Fibroblast of villous mesenchyme (primary cell): ENCODE data around the gene RUFY4. TPM values are rescaled to one million over a fixed set of nuclear protein-coding genes. Genes with fewer than 3 reads are reported as not detected.
A peak's percentile ranks its signal among the peaks of the same experiment; 100 is the strongest.

ENCODE experiments used
- DNase-seq: peaks from one replicate; pipeline ENCODE4 v3.0.0-alpha.2; 2010; ENCODE audit warnings: low read depth
- H3K4me3 ChIP-seq: 2 replicates; pipeline ENCODE4 v1.5.1; 2011; ENCODE audit warnings: low read depth, mild to moderate bottlenecking, low read length
- CTCF ChIP-seq: IDR thresholded peaks from 2 replicates; pipeline ENCODE4 v1.5.1; 2012; ENCODE audit warnings: low read depth, mild to moderate bottlenecking, low read length; ENCODE audit not compliant: insufficient read depth
- total RNA-seq: library from RNA; depleted of rRNA; stranded (reverse); fragments of >200 nt; gene quantifications from 2 replicates; pipeline ENCODE4 v1.2.3, GENCODE V29; 2012

Gene RUFY4
- total RNA-seq, 1 donor = not detected

- DNase-seq = no peak
- no peak for TF ChIP-seq CTCF
- H3K4me3 ChIP-seq = no peak overlapping the region
Measured at GRCh38 chr2:218075975-218076811, 7.1 kb downstream of the RUFY4 start.

GRCh38 chr2:218077464-218078216 is 8.6 kb downstream of the RUFY4 start:
- H3K4me3 ChIP-seq = no peak overlapping the region
- TF ChIP-seq CTCF = no peak
- DNase-seq = no peak

GRCh38 chr2:218079943-218080913 is 11.2 kb downstream of the RUFY4 start:
- no peak overlapping the region for H3K4me3 ChIP-seq
- DNase-seq = no peak
- no peak for TF ChIP-seq CTCF

GRCh38 chr2:218081063-218081462 is 12.0 kb downstream of the RUFY4 start:
- TF ChIP-seq CTCF = no peak
- H3K4me3 ChIP-seq = no peak overlapping the region
- DNase-seq = no peak

GRCh38 chr2:218081695-218082094 is 12.6 kb downstream of the RUFY4 start:
- DNase-seq = peak; percentile 22
- no peak for TF ChIP-seq CTCF
- H3K4me3 ChIP-seq = no peak overlapping the region

GRCh38 chr2:218082586-218083351 is 13.7 kb downstream of the RUFY4 start:
- DNase-seq = no peak
- no peak overlapping the region for H3K4me3 ChIP-seq
- TF ChIP-seq CTCF = no peak
